HG03060 (cell line): ENCODE data around the gene PXYLP1.

Experiments used
- ATAC-seq: cut with Tn5 transposase; IDR thresholded peaks from one replicate; pipeline ENCODE4 v1.9.1; 2021; ENCODE audit warnings: low read depth, moderate number of reproducible peaks; ENCODE audit not compliant: unreplicated experiment

The PXYLP1 gene

GRCh38 chr3:141248064-141248463, 16.4 kb downstream of the PXYLP1 start:
- no peak for ATAC-seq

DNA sequence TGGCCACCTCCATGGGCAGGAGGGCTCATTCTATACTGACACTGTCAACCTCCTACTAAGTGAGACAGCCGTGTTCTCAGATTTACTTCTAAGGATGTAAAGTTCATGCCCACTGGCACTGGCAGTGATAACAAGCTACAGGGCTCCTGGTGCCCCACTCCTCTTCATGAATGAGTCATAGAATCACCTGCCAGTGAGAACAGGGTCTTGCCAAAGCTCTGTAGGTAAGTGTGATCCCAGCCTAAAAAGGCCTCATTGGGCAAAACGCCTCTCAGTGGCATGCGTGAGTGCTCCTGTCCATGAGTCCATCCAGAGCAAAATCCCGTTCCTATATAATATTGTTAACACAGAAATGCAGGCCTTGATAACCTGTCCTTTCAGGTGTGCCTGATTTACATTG, 17.4 kb downstream of the PXYLP1 start:
- ATAC-seq: no peak

GRCh38 chr3:141250342-141250741, 18.7 kb downstream of the PXYLP1 start:
- ATAC-seq: no peak

DNA sequence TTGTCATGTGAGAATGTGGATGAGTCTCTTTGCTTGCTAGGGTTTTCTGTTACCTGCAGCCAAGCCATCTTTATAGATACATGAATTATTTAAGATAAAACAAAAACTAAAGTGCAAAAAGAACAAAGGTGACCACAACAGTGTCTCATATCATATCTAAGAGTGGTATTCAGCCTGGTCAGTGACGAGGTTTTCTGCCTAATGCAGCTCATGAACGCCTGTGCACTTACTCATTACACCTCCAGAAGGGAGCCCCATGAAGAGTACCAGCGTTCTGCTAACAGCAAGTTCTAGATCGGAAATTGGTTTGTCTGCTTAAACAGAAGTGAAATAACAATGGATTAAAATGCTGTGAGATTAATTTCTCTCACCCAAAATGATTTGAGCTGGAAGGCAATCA, 19.2 kb downstream of the PXYLP1 start:
- no peak for ATAC-seq

GRCh38 chr3:141253326-141253725, 21.7 kb downstream of the PXYLP1 start:
- ATAC-seq: no peak

DNA sequence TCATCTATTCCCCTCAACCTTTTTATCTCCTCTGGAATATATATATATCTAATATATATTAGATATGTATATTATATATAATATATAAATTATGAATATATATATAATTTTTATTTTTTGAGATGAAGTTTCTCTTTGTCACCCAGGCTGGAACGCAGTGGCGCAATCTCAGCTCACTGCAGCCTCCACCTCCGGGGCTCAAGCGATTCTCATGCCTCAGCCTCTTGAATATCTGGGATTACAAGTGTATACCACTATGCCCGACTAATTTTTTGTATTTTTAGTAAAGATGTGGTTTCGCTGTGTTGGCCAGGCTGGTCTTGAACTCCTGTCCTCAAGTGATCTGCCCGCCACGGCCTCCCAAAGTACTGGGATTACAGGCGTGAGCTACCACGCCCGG, 22.2 kb downstream of the PXYLP1 start:
- no peak for ATAC-seq

DNA sequence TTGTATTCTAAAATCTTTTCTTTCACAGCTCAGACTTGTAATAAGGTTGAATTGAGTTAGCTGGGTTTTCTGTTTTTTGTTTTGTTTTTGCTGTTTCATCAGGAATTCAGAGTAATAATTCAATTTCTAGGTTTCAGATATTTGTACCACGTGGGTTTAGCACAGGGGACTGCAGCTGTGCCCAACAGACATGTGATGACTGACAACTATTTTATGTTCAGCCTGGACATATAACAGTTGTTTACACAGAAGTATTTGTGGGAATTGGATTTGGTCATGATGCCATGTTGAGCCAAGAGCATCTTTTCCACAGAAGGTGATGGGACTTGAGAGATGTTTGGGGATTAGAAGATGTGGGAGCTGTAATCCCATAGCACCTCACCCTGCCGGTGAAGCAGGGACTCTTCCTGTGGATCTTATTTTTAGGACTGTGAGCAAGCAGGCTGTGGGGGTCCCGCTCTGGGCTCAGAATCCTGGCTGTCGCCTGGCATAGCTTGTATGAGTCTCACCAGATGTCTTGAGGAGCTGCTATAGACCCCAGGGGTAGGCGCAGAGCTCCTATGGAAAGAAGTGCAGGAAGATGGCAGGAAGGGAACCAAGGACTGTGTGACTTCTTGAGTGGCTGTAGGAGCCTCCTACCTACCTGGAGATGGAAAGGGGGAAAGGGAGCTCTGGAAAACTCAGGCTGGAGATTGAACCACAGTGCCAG, 23.7 kb downstream of the PXYLP1 start:
- no peak for ATAC-seq

- no peak for ATAC-seq
Measured at GRCh38 chr3:141255846-141256261, 24.2 kb downstream of the PXYLP1 start.

DNA sequence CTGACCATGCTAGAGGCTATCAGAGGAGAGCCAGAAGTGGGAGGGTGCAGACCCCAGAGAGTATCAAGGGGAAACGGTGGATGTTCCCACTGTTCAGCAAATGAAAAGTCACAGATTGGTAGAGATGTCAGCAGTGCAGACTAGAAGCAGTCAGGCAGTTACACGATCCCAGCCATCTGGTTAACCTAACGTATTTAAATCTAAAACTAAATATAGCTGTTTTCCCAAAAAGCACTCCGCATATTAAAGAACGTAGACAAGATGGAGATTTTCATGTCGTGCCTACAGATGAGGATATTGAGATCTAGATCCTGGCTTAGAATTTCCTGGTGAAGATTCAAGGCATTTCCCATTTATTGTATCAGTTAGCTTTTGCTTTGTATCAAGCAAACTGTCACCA, 25.2 kb downstream of the PXYLP1 start:
- ATAC-seq: no peak

DNA sequence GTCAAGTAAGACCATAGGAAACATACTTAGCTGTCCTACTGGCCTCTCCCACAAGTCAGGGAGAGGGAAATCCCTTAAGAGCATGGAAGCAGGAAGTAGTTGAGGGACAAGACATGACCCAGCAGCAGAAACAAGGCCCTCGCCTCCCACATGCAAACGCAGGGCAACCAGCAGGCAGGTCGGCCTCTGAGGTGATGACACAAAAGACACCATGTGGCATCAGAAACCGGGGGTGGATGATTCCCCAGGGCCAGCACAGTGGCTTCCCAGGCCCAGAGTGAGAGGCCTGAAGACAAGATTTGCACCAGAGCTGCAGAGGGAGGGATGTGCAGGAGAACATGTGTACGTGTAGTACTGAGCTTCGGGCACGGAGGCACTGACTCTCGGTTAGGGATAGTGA, 26.3 kb downstream of the PXYLP1 start:
- no peak for ATAC-seq

DNA sequence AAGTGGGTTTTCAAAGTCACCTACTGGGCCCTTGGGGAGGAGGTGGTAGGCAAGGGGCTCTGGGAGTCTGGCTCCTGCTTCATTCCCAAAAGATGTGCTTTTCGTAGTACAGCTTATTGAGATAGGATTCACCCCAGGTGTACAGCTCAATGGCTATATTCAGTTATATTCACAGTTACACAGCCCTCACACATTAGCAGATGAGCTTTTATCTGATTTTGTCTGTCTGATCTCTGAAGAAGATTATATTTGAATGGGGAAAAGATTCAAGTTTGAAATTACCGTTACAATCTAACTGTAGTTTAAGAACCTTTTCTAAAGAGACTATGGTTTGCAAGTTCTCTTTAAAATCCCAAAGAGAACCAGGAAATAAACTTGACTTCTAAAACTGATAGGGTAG, 27.3 kb downstream of the PXYLP1 start:
- no peak for ATAC-seq

- no peak for ATAC-seq
Measured at GRCh38 chr3:141259821-141260629, 28.4 kb downstream of the PXYLP1 start.

DNA sequence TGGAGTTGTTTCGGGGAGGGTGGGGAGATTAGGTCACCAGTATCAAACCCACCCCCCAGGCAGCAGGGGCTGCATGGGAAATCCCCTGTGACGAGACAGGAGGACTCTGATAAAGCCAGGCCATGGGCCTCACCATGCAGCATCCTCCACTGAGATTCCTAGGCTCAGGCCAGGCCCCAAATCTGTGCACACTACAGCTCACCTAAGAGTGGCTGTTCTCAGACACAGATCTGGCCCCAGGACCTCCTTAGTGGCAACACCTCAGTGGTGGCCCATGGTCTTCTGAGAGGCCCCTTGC, 29.0 kb downstream of the PXYLP1 start:
- no peak for ATAC-seq

- ATAC-seq: no peak
Measured at GRCh38 chr3:141261472-141262307, 30.1 kb downstream of the PXYLP1 start.

- no peak for ATAC-seq
Measured at GRCh38 chr3:141262308-141262705, 30.7 kb downstream of the PXYLP1 start.

- no peak for ATAC-seq
Measured at GRCh38 chr3:141266186-141266585, 34.6 kb downstream of the PXYLP1 start.

DNA sequence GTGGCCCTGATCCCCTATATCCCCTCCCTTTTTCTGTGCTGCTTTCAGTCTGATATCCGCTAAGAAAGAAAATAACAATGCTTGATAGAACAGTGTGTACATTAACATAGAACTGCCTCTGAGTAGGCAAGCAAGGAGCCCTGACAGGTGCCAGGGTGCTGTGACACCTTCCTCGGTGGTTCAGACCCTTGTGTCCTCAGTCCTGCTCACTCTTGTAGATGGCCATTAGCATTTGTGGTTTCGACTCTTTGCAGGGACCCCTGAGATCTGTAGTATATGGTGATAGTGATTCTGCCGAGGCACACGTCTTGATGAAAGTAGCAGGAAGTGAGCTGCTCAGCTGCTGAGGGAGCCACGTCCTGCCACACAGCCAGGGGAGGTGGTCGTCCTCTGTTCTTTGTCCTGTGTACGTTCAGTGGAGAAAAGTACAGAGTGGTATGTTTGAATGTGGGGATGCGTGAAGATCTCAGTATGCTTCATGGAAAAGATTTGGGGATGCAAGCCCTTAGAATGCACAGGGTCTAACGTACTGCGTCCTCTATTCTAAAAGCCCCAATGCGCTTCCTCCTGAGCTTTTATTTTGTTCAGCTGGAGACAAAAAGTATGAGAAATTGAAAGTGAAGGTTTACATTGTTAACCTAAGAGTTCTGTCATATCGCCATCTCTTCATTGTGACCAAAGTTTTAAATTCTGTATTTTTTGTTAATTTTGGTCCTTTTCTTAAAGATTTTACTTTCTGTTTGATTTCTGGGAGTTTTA, 35.4 kb downstream of the PXYLP1 start:
- no peak for ATAC-seq

DNA sequence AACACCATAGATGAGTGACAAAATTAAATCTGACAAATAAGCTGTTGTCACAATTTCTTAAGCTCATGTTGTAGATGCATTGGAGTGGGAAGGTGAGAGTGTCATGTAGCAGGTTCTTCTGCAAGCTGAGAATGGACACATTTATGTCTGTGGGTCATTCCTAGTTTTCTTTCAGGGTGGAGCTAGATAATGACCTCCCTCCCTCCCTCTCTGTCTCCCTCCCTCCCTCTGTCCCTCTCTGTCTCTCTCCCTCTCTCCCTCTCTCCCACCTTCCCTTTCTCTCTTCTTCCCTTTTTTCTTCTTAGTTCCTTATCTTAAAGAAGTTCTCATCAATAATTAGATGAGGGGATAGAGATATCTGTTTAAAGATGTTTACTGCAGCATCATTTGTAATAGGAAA, 36.0 kb downstream of the PXYLP1 start:
- no peak for ATAC-seq

- ATAC-seq: no peak
Measured at GRCh38 chr3:141268306-141268705, 36.7 kb downstream of the PXYLP1 start.

DNA sequence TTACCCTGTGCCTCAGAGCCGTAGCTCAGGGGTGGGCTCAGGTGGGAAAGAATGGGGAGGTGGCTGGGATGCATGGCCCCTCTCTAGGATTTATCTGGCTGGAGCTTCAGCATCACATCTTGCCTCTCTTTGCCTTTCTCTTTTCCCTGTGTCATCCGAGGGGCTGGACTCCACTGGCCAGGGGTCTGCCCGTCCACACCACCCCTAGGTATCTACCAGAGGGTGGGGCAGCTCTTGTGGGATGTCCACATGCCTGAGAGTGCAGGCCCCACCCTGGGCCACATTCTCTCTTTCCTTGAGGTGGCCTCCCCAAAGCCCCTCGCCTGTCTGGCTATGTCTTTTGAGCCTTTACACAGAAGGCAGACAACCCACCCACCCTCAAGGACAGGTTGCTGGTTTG, 37.2 kb downstream of the PXYLP1 start:
- no peak for ATAC-seq

DNA sequence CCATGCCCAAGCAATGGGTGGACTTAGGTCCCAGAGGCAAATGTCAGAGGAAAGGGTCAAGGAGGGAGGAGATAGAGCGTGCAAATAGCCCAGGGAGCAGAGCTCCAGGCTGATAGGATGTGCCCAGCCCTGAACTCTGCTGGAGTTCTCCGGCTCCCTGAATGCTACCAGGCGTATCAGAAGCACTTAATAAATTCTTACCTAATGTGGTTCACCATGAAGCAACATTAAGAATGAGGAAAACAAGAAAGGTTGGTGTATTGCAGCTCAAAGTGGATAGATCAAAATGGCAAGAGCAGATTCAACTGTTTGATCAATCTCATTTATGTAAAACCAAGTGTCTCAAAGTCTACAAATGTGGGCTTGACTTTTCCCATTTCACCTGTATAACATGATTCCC, 38.3 kb downstream of the PXYLP1 start:
- no peak for ATAC-seq
